Hepatocyte (in vitro differentiated cells): ENCODE data around the gene APOB. TPM values are rescaled to one million over a fixed set of nuclear protein-coding genes. Genes with fewer than 3 reads are reported as not detected.

Experiments used
- DNase-seq: peaks from one replicate; pipeline ENCODE4 v3.0.0-alpha.2; 2016; ENCODE audit warnings: low spot score
- H2AFZ ChIP-seq: fragments of 200-600 bp; sonication (generic); 2 replicates; pipeline ENCODE4 v1.6.0; 2016; ENCODE audit warnings: antibody characterized with exemption, mild to moderate bottlenecking
- H3K27ac ChIP-seq: fragments of 200-600 bp; sonication (generic); 2 replicates; pipeline ENCODE4 v1.5.1; 2016; ENCODE audit warnings: mild to moderate bottlenecking
- H3K27me3 ChIP-seq: fragments of 200-600 bp; sonication (generic); 2 replicates; pipeline ENCODE4 v1.6.1; 2016
- H3K36me3 ChIP-seq: fragments of 200-600 bp; sonication (generic); replicated peaks from 2 replicates; pipeline ENCODE4 v1.5.1; 2016; ENCODE audit warnings: low read depth; ENCODE audit not compliant: insufficient read depth
- H3K4me1 ChIP-seq: fragments of 200-600 bp; sonication (generic); 2 replicates; pipeline ENCODE4 v1.5.1; 2016; ENCODE audit warnings: mild to moderate bottlenecking, moderate library complexity; ENCODE audit not compliant: insufficient read depth
- H3K4me2 ChIP-seq: fragments of 200-600 bp; sonication (generic); 2 replicates; pipeline ENCODE4 v1.6.0; 2016
- H3K4me3 ChIP-seq: fragments of 200-600 bp; sonication (generic); 2 replicates; pipeline ENCODE4 v1.5.1; 2016; ENCODE audit warnings: mild to moderate bottlenecking
- H3K79me2 ChIP-seq: fragments of 200-600 bp; sonication (generic); 2 replicates; pipeline ENCODE4 v1.6.0; 2017; ENCODE audit warnings: mild to moderate bottlenecking
- H3K9me2 ChIP-seq: fragments of 200-600 bp; sonication (generic); replicated peaks from 2 replicates; pipeline ENCODE4 v1.6.0; 2017; ENCODE audit warnings: mild to moderate bottlenecking; ENCODE audit not compliant: insufficient read depth
- H3K9me3 ChIP-seq: fragments of 200-600 bp; sonication (generic); 2 replicates; pipeline ENCODE4 v1.5.1; 2016; ENCODE audit warnings: low read depth, mild to moderate bottlenecking
- H4K20me1 ChIP-seq: fragments of 200-600 bp; sonication (generic); 2 replicates; pipeline ENCODE4 v1.6.0; 2016; ENCODE audit warnings: mild to moderate bottlenecking; ENCODE audit not compliant: insufficient read depth, poor library complexity, severe bottlenecking
- CTCF ChIP-seq: fragments of 200-600 bp; sonication (generic); IDR thresholded peaks from 2 replicates; pipeline ENCODE4 v1.5.1; 2016; ENCODE audit warnings: antibody characterized with exemption, mild to moderate bottlenecking; ENCODE audit not compliant: poor library complexity
- EZH2 ChIP-seq: fragments of 200-600 bp; sonication (generic); IDR thresholded peaks from 2 replicates; pipeline ENCODE4 v1.6.1; 2016; ENCODE audit warnings: antibody characterized with exemption, mild to moderate bottlenecking, borderline replicate concordance
- EZH2phosphoT487 ChIP-seq: fragments of 200-600 bp; sonication (generic); IDR thresholded peaks from one replicate; pipeline ENCODE4 v1.6.1; 2018; ENCODE audit warnings: antibody characterized with exemption, mild to moderate bottlenecking, low read depth, moderate library complexity; ENCODE audit not compliant: unreplicated experiment, severe bottlenecking
- WGBS: methylation state at CpG from one replicate; pipeline ENCODE4 v1.1.6; 2016; ENCODE audit warnings: low lambda C conversion rate; ENCODE audit errors: missing lambda C conversion rate; 5-methylcytosine and 5-hydroxymethylcytosine counted together
- polyA plus RNA-seq: library from polyadenylated mRNA; unstranded; fragments of >200 nt; fragmentation: Nextera tagmentation; extraction: Ambion mirVana; gene quantifications from 2 replicates; pipeline ENCODE4 v1.2.1, GENCODE V29; 2016
- total RNA-seq: library from RNA; depleted of rRNA; stranded (reverse); fragments of >200 nt; gene quantifications from 2 replicates; pipeline ENCODE4 v1.2.3, GENCODE V29; 2014

APOB gene
- total and polyA plus RNA-seq, 2 experiments from 2014 or later, result 184 to 814 TPM

DNA sequence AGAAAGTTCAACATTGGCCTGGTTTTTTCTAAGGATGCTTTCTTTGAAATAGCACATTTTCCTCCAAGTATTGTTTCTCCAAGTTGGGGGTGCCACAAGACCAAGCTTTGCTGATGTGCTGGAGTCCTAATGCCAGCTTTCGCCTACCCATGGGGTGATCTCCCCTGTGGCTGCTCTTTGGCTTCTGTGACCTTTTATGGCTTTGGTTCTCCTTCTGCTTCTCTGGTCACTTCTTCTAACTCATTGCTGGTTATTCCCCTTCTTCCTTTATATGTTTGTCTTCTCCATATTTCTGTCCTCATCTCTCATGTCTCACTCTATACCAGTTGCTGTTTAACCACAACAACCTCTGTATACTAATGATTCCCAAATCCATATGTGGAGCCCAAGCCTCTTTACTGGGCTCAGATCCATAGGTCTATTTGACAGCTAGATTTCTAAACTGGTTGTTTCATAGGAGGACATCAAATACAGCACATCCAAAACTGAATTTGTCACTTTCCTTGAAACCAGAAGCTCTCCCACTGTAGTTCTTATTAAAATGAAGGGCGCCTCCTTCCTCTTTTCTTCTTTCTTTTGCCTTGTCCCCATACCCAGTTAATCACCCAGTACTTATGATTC lies 23.1 kb downstream of the APOB start:
- no peak for DNase-seq
- Histone ChIP-seq H3K9me2 (no peaks in the 10 kb centered on the region), H3K9me3 (no peaks in the 10 kb centered on the region), H3K4me2 (no peak overlapping the region), H3K79me2 (no peaks in the 10 kb centered on the region), H4K20me1 (no peaks in the 10 kb centered on the region), H3K4me1 (no peaks in the 10 kb centered on the region), H2AFZ (no peak overlapping the region), H3K36me3 (no peaks in the 10 kb centered on the region), H3K27ac (no peak overlapping the region), H3K27me3 (no peaks in the 10 kb centered on the region), H3K4me3 (no peak overlapping the region)
- WGBS, result 97% methylated on average over 2 of the region's 2 CpGs
- no peak for TF ChIP-seq CTCF
- no peak for TF ChIP-seq EZH2
- no peak for TF ChIP-seq EZH2phosphoT487

- Histone ChIP-seq H3K9me2 (no peaks in the 10 kb centered on the region), H3K4me1 (no peaks in the 10 kb centered on the region), H2AFZ (no peak overlapping the region), H4K20me1 (no peaks in the 10 kb centered on the region), H3K27me3 (no peaks in the 10 kb centered on the region), H3K9me3 (no peaks in the 10 kb centered on the region), H3K27ac (no peak overlapping the region), H3K36me3 (no peaks in the 10 kb centered on the region), H3K4me3 (no peak overlapping the region), H3K79me2 (no peaks in the 10 kb centered on the region), H3K4me2 (no peak overlapping the region)
- TF ChIP-seq CTCF, result no peak
- TF ChIP-seq EZH2, result no peak
- TF ChIP-seq EZH2phosphoT487, result no peak
- WGBS, result 98% methylated on average over 3 of the region's 3 CpGs
- no peak for DNase-seq
These were observed 23.7 kb downstream of the APOB start for GRCh38 chr2:21020031-21020667.

GRCh38 chr2:21019678-21020021 lies 24.2 kb downstream of the APOB start:
- no peak for DNase-seq
- Histone ChIP-seq H3K4me3 (no peak overlapping the region), H3K27ac (no peak overlapping the region), H3K4me1 (no peaks in the 10 kb centered on the region), H3K9me3 (no peaks in the 10 kb centered on the region), H2AFZ (no peak overlapping the region), H3K27me3 (no peaks in the 10 kb centered on the region), H3K4me2 (no peak overlapping the region), H4K20me1 (no peaks in the 10 kb centered on the region), H3K79me2 (no peaks in the 10 kb centered on the region), H3K36me3 (no peaks in the 10 kb centered on the region), H3K9me2 (no peaks in the 10 kb centered on the region)
- WGBS, result 89% methylated on average over 6 of the region's 6 CpGs
- TF ChIP-seq CTCF (no peak), EZH2 (no peak), EZH2phosphoT487 (no peak)
